Heart left ventricle (tissue), 16 donors: ENCODE results near the gene TRMT11. TPM values are rescaled to one million over a fixed set of nuclear protein-coding genes. Genes with fewer than 3 reads are reported as not detected.

Experiments used
- ATAC-seq, 4 donors: fragments of 200-7000 bp; cut with Tn5 transposase; one replicate each; pipeline ENCODE4 v1.9.1; 2020 to 2022; ENCODE audit warnings: moderate library complexity in 4 of 4, mild to moderate bottlenecking in 3 of 4, moderate number of reproducible peaks in 1 of 4
- DNase-seq, 5 donors: peaks; one replicate each; pipeline ENCODE4 v3.0.0-alpha.2; 2020
- H3K27ac ChIP-seq, 12 donors: fragments of 200-600 bp; sonication (generic) in 4 of 12; one replicate each; pipeline versions ENCODE4 v1.5.0 to v1.8.0; 2016 to 2022; ENCODE audit warnings: mild to moderate bottlenecking in 2 of 12
- H3K27me3 ChIP-seq, 9 donors: fragments of 200-600 bp; sonication (generic) in 2 of 9; one replicate each; pipeline versions ENCODE4 v1.5.1 to v1.8.0; 2016 to 2022; ENCODE audit warnings: mild to moderate bottlenecking in 3 of 9
- H3K36me3 ChIP-seq, 9 donors: fragments of 200-600 bp; sonication (generic) in 2 of 9; one replicate each; pipeline versions ENCODE4 v1.5.0 to v1.8.0; 2018 to 2022; ENCODE audit warnings: mild to moderate bottlenecking in 2 of 9
- H3K4me1 ChIP-seq, 12 donors: fragments of 200-600 bp; sonication (generic) in 4 of 12; one replicate each; pipeline versions ENCODE4 v1.5.0 to v1.8.0; 2016 to 2022; ENCODE audit warnings: mild to moderate bottlenecking in 3 of 12
- H3K4me3 ChIP-seq, 12 donors: fragments of 200-600 bp; sonication (generic) in 4 of 12; one replicate each; pipeline versions ENCODE4 v1.5.0 to v1.8.0; 2017 to 2022; ENCODE audit warnings: mild to moderate bottlenecking in 9 of 12, moderate library complexity in 4 of 12
- H3K9me3 ChIP-seq, 12 donors: fragments of 200-600 bp; sonication (generic) in 4 of 12; one replicate each; pipeline versions ENCODE4 v1.5.0 to v1.8.0; 2016 to 2022; ENCODE audit warnings: mild to moderate bottlenecking in 1 of 12
- POLR2A ChIP-seq, 2 donors: fragments of 450-650 bp; IDR thresholded peaks; one replicate each; pipeline ENCODE4 v1.6.1; 2017; ENCODE audit warnings: antibody characterized with exemption in 2 of 2, mild to moderate bottlenecking in 2 of 2, moderate library complexity in 2 of 2
- WGBS, 4 donors: extraction: QIAGEN DNeasy Blood & Tissue Kit in 2 of 4; methylation state at CpG; one replicate each; pipeline versions ENCODE4 v1.1.5 to v1.1.7; 2013 to 2018; 5-methylcytosine and 5-hydroxymethylcytosine counted together
- intact Hi-C, 10 donors: fragments of 100-400 bp; cut with DNase I; formaldehyde crosslinking; loops; one replicate each; pipeline versions ENCODE4 v1.11.1 to v1.14.2; 2022
- polyA plus RNA-seq, 2 donors: library from polyadenylated mRNA; stranded (reverse); fragments of 200-250 nt; gene quantifications; one replicate each; pipeline ENCODE4 v1.2.3, GENCODE V29; 2013
- total RNA-seq, 9 donors: library from RNA; depleted of rRNA in 2 of 9; stranded (reverse); fragments of >200 nt in 2 of 9; fragmentation: NEBNext Ultra II Directional in 3 of 9; extraction: Animal tissue kit (Norgen Biotek cat#: 25700) in 3 of 9; gene quantifications; one replicate each; pipeline versions ENCODE4 v1.1.0 to v1.2.4, GENCODE V29; 2016 to 2023
- TF ChIP-seq, protein P1 (sequence below), 12 donors: fragments of 200-600 bp; sonication (generic) in 4 of 12; IDR thresholded peaks; one replicate each; pipeline versions ENCODE4 v1.5.0 to v1.8.0; 2018 to 2022; ENCODE audit warnings: antibody characterized with exemption in 12 of 12, mild to moderate bottlenecking in 5 of 12
- donor health status: ischemic (EF 13 %, LVEDD 7.1; RV severe dilation, severe dysfunction).
- donor health status: healthy with polysubstance abuse.
- donor health status: DM: no; HTN: yes; CAD: no.
- donor health status: DM: no; HTN: no; CAD: no.
- donor health status: ischemic (EF 25% LVEDD 6.9; RV normal size, moderate dysfunction).
- donor health status: ischemic (EF 25% LVEDD 5.7; RV mildly dilated, moderate dysfunction).
- donor health status: healthy.
- donor health status: DM: yes; HTN: yes; CAD: no.
- donor health status: ischemic (EF 35%, LVEDD 5.7; RV mildly dilated, moderate dysfunction).
- donor health status: nonischemic (EF 11% LVEDD 7.7; RV severe dilation, severe dysfunction).
- donor health status: DM: yes; HTN: yes; CAD: no.
- donor health status: PGD.
- donor health status: ischemic (EF 29% LVEDD 5.4; RV normal size, mild dysfunction).
- donor health status: nonischemic (EF 23%, LVEDD 6.1; RV moderate dilation, normal function).

Gene TRMT11
- total and polyA plus RNA-seq, 11 donors, result 8.0 to 15.6 (median 11.2) TPM

DNA sequence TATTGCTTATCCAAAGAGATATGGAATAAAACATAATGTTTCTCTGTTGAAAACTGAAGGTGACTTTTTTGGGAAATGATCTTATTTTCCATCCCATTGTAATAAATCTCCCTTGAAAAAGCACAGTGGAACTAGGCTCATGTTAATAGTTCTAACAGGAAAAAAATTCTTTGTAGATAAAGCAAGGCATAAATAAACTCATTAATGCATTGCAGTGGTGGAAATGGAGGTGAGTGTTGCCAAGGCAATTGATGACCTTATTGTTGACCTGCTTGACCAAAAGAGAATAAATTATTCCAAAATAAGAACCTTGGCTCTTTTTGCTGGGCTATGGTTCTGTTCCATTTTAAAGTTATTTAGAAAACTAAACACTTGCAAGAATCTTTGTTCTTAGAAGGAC is 55.2 kb downstream of the TRMT11 start:
- intact Hi-C loops, result no loop called here
- no peaks in the 10 kb centered on the region for H3K27me3 ChIP-seq
- no peak overlapping the region for H3K4me3 ChIP-seq
- DNase-seq (no peak), ATAC-seq (no peak)
- H3K27ac ChIP-seq, result no peak overlapping the region
- TF ChIP-seq, protein P1, sequence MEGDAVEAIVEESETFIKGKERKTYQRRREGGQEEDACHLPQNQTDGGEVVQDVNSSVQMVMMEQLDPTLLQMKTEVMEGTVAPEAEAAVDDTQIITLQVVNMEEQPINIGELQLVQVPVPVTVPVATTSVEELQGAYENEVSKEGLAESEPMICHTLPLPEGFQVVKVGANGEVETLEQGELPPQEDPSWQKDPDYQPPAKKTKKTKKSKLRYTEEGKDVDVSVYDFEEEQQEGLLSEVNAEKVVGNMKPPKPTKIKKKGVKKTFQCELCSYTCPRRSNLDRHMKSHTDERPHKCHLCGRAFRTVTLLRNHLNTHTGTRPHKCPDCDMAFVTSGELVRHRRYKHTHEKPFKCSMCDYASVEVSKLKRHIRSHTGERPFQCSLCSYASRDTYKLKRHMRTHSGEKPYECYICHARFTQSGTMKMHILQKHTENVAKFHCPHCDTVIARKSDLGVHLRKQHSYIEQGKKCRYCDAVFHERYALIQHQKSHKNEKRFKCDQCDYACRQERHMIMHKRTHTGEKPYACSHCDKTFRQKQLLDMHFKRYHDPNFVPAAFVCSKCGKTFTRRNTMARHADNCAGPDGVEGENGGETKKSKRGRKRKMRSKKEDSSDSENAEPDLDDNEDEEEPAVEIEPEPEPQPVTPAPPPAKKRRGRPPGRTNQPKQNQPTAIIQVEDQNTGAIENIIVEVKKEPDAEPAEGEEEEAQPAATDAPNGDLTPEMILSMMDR (IDR thresholded peaks at IDR 0.05), result no peak
- no peak for TF ChIP-seq POLR2A (IDR thresholded peaks at IDR 0.05)
- H3K36me3 ChIP-seq, result peaks cover 0 to 46% (median 14%) of the 10 kb centered on the region in 9 donors
- peaks cover 0 to 21% (median 0%) of the 10 kb centered on the region in 12 donors for H3K4me1 ChIP-seq
- H3K9me3 ChIP-seq, result peaks cover 0 to 12% (median 4%) of the 10 kb centered on the region in 12 donors

DNA sequence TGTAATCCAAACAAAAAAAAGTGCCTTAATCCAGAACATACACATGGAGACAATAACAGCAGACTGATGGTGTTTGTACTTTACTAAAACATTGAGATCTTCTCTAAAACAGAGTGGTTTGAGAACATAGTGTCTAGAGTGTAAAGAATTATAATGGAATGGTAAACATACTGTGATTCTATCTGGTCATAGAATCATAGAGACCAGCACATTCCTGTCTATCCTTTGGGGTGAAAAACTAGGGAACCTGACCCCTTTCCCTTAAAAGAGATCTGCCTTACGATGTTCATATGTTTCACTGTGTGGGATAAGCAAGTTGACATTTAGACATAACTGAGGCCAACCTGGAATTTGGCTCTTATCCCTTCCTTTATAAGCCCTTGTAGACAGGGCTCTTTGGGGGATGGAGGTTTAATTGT is 55.7 kb downstream of the TRMT11 start:
- Histone ChIP-seq H3K9me3 (peaks cover 0 to 12% (median 4%) of the 10 kb centered on the region in 12 donors), H3K4me3 (no peak overlapping the region), H3K4me1 (peaks cover 0 to 21% (median 0%) of the 10 kb centered on the region in 12 donors), H3K27me3 (no peaks in the 10 kb centered on the region), H3K27ac (peak overlapping the region in 1 of 12 donors; percentile 9), H3K36me3 (peaks cover 0 to 41% (median 14%) of the 10 kb centered on the region in 9 donors)
- ATAC-seq (no peak), DNase-seq (no peak)
- intact Hi-C loops, result no loop called here
- WGBS, 4 donors, result 65 to 84% (median 72%) methylated on average over 1 of the region's 1 CpG
- TF ChIP-seq, protein P1 (IDR thresholded peaks at IDR 0.05), result no peak
- TF ChIP-seq POLR2A (IDR thresholded peaks at IDR 0.05), result no peak

DNA sequence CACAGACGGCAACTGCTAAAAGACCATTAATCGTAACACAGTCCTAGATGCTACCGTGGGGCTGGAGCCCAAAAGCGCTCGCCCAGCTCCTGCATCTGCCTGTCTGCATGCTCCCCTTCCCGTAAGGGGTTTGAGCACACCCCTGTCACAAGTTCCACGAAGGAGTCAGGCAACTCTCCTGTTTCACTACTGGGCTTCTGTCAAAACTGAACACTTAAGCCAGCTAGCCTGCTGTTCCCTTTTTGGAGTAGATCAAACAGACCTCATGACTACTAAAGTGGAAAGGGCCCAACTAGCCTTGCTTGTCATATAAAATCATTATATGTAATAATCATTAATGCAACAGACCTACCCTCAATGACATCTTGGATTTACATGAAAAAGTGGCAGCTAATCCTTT is 61.3 kb downstream of the TRMT11 start:
- ATAC-seq (no peak), DNase-seq (no peak)
- H3K36me3 ChIP-seq, result peaks cover 0 to 21% (median 5%) of the 10 kb centered on the region in 9 donors
- no peak for TF ChIP-seq POLR2A (IDR thresholded peaks at IDR 0.05)
- TF ChIP-seq, protein P1 (IDR thresholded peaks at IDR 0.05), result no peak
- H3K27ac ChIP-seq, result no peak overlapping the region
- no peak overlapping the region for H3K4me3 ChIP-seq
- H3K9me3 ChIP-seq, result peaks cover 0 to 12% (median 4%) of the 10 kb centered on the region in 12 donors
- no peaks in the 10 kb centered on the region for H3K27me3 ChIP-seq
- intact Hi-C loops, result no loop called here
- peaks cover 0 to under 1% (median 0%) of the 10 kb centered on the region in 12 donors for H3K4me1 ChIP-seq
- WGBS, 4 donors, result 96 to 98% (median 97%) methylated on average over 7 of the region's 7 CpGs

DNA sequence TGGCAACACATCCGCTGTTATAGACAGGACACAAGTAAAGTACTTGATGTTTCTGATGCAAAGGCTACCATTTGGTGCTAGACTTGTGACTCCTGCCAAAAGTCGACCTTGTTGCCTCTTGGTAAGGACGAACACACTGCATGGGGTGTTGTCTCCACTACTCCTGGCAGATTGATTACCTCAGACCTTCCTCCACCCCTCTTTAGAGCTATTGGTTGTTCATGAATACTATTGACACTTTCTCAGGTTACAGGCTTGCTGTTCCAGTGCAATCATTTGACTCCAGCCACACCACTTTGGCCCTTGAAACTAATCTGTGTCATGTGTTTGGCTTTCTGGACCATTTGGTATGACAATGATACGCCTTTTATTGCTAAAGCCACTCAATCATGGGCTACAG is 62.3 kb downstream of the TRMT11 start:
- no peak overlapping the region for H3K4me3 ChIP-seq
- H3K36me3 ChIP-seq, result peaks cover 0 to 26% (median 5%) of the 10 kb centered on the region in 9 donors
- DNase-seq, result no peak
- no peak overlapping the region for H3K27ac ChIP-seq
- ATAC-seq, result no peak
- WGBS, 4 donors, result 91 to 96% (median 93%) methylated on average over 4 of the region's 4 CpGs
- peaks cover 0 to 12% (median 4%) of the 10 kb centered on the region in 12 donors for H3K9me3 ChIP-seq
- no peaks in the 10 kb centered on the region for H3K27me3 ChIP-seq
- H3K4me1 ChIP-seq, result no peaks in the 10 kb centered on the region
- TF ChIP-seq POLR2A (IDR thresholded peaks at IDR 0.05), result no peak
- TF ChIP-seq, protein P1 (IDR thresholded peaks at IDR 0.05), result no peak
- intact Hi-C loops, result no loop called here
